Measurements from ENCODE around the gene ZNF670.

DNA sequence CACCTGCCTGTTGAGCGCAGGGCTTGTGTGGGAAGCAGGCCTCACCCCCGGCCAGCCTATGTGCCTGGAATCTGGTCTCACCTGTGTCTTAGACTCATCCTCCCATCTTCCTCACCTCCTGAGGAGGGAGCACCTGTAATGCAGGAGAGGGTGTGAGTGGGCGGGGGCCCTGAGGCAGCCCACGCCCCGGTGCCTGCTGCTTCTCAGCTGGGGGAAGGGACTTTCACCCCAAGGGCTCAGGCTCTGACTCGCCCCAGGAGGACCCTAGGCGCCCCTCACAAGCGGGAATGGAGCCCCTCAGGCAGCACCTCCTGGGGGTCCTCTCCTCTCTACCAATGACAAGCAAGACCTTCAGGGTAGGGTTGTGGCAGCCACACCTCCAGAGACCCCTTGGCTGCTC is 6.7 kb upstream of the ZNF670 start:
- TF ChIP-seq, protein P1, sequence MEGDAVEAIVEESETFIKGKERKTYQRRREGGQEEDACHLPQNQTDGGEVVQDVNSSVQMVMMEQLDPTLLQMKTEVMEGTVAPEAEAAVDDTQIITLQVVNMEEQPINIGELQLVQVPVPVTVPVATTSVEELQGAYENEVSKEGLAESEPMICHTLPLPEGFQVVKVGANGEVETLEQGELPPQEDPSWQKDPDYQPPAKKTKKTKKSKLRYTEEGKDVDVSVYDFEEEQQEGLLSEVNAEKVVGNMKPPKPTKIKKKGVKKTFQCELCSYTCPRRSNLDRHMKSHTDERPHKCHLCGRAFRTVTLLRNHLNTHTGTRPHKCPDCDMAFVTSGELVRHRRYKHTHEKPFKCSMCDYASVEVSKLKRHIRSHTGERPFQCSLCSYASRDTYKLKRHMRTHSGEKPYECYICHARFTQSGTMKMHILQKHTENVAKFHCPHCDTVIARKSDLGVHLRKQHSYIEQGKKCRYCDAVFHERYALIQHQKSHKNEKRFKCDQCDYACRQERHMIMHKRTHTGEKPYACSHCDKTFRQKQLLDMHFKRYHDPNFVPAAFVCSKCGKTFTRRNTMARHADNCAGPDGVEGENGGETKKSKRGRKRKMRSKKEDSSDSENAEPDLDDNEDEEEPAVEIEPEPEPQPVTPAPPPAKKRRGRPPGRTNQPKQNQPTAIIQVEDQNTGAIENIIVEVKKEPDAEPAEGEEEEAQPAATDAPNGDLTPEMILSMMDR (IDR thresholded peaks at IDR 0.05), result no peak
- TF ChIP-seq, protein P2, sequence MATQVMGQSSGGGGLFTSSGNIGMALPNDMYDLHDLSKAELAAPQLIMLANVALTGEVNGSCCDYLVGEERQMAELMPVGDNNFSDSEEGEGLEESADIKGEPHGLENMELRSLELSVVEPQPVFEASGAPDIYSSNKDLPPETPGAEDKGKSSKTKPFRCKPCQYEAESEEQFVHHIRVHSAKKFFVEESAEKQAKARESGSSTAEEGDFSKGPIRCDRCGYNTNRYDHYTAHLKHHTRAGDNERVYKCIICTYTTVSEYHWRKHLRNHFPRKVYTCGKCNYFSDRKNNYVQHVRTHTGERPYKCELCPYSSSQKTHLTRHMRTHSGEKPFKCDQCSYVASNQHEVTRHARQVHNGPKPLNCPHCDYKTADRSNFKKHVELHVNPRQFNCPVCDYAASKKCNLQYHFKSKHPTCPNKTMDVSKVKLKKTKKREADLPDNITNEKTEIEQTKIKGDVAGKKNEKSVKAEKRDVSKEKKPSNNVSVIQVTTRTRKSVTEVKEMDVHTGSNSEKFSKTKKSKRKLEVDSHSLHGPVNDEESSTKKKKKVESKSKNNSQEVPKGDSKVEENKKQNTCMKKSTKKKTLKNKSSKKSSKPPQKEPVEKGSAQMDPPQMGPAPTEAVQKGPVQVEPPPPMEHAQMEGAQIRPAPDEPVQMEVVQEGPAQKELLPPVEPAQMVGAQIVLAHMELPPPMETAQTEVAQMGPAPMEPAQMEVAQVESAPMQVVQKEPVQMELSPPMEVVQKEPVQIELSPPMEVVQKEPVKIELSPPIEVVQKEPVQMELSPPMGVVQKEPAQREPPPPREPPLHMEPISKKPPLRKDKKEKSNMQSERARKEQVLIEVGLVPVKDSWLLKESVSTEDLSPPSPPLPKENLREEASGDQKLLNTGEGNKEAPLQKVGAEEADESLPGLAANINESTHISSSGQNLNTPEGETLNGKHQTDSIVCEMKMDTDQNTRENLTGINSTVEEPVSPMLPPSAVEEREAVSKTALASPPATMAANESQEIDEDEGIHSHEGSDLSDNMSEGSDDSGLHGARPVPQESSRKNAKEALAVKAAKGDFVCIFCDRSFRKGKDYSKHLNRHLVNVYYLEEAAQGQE (IDR thresholded peaks at IDR 0.05; ENCODE audit: low read depth, low read length), result no peak
- TF ChIP-seq, protein P3, sequence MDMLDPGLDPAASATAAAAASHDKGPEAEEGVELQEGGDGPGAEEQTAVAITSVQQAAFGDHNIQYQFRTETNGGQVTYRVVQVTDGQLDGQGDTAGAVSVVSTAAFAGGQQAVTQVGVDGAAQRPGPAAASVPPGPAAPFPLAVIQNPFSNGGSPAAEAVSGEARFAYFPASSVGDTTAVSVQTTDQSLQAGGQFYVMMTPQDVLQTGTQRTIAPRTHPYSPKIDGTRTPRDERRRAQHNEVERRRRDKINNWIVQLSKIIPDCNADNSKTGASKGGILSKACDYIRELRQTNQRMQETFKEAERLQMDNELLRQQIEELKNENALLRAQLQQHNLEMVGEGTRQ (IDR thresholded peaks at IDR 0.05; ENCODE audit: borderline replicate concordance, low read depth, low read length), result no peak
- no peak for TF ChIP-seq TEAD4 (IDR thresholded peaks at IDR 0.05; ENCODE audit: borderline replicate concordance, insufficient read depth)
- TF ChIP-seq TAF1 (IDR thresholded peaks at IDR 0.05; ENCODE audit: borderline replicate concordance, low read depth, low read length), result no peak
- no peak for TF ChIP-seq NRF1 (IDR thresholded peaks at IDR 0.05; ENCODE audit: low read depth, low read length)
- TF ChIP-seq MEF2A (IDR thresholded peaks at IDR 0.05; ENCODE audit: borderline replicate concordance, low read depth), result no peak
- no peak for TF ChIP-seq SMC3 (IDR thresholded peaks at IDR 0.05; ENCODE audit: low read depth, low read length)
- TF ChIP-seq YY1 (IDR thresholded peaks at IDR 0.05; ENCODE audit: low read depth), result no peak
- TF ChIP-seq, protein P4, sequence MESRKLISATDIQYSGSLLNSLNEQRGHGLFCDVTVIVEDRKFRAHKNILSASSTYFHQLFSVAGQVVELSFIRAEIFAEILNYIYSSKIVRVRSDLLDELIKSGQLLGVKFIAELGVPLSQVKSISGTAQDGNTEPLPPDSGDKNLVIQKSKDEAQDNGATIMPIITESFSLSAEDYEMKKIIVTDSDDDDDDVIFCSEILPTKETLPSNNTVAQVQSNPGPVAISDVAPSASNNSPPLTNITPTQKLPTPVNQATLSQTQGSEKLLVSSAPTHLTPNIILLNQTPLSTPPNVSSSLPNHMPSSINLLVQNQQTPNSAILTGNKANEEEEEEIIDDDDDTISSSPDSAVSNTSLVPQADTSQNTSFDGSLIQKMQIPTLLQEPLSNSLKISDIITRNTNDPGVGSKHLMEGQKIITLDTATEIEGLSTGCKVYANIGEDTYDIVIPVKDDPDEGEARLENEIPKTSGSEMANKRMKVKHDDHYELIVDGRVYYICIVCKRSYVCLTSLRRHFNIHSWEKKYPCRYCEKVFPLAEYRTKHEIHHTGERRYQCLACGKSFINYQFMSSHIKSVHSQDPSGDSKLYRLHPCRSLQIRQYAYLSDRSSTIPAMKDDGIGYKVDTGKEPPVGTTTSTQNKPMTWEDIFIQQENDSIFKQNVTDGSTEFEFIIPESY (IDR thresholded peaks at IDR 0.05; ENCODE audit: borderline replicate concordance, low read depth), result no peak
- no peak for TF ChIP-seq GABPA (IDR thresholded peaks at IDR 0.05; ENCODE audit: low read depth)

All from SK-N-SH (cell line).